ENCODE data around the gene MALT1.

MALT1 gene

DNA sequence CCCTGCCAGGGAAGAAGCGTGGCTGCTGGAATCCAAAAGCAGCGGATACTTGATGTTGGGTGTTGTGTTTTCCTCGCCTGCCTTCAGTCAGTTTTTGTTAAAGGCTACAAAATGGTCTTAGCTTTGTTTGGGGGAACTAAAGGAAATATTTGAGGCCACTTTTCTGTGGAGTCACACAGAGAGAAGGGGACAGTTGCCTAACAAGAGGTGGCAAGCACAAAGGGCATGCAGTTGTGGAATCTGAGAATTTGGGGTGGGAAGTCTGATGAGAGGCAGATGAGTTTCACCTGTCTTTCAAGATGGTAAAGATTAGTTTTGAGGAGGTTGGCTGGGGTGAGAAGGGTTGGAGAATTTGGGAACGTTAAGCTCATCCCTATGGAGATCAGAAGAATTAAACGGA lies 2.9 kb downstream of the MALT1 start:
- no peak for TF ChIP-seq POLR2AphosphoS5 (IDR thresholded peaks at IDR 0.05; ENCODE audit: low read depth, low read length)
- TF ChIP-seq FOXP2 (optimal IDR thresholded peaks at IDR 0.05; ENCODE audit: borderline replicate concordance, extremely low read depth, extremely low read length, insufficient read depth): no peak
- TF ChIP-seq, protein P1, sequence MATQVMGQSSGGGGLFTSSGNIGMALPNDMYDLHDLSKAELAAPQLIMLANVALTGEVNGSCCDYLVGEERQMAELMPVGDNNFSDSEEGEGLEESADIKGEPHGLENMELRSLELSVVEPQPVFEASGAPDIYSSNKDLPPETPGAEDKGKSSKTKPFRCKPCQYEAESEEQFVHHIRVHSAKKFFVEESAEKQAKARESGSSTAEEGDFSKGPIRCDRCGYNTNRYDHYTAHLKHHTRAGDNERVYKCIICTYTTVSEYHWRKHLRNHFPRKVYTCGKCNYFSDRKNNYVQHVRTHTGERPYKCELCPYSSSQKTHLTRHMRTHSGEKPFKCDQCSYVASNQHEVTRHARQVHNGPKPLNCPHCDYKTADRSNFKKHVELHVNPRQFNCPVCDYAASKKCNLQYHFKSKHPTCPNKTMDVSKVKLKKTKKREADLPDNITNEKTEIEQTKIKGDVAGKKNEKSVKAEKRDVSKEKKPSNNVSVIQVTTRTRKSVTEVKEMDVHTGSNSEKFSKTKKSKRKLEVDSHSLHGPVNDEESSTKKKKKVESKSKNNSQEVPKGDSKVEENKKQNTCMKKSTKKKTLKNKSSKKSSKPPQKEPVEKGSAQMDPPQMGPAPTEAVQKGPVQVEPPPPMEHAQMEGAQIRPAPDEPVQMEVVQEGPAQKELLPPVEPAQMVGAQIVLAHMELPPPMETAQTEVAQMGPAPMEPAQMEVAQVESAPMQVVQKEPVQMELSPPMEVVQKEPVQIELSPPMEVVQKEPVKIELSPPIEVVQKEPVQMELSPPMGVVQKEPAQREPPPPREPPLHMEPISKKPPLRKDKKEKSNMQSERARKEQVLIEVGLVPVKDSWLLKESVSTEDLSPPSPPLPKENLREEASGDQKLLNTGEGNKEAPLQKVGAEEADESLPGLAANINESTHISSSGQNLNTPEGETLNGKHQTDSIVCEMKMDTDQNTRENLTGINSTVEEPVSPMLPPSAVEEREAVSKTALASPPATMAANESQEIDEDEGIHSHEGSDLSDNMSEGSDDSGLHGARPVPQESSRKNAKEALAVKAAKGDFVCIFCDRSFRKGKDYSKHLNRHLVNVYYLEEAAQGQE (IDR thresholded peaks at IDR 0.05; ENCODE audit: insufficient read depth in 1 of 2, low read depth in 2 of 2, low read length in 2 of 2): no peak
- no peak for TF ChIP-seq SIN3A (IDR thresholded peaks at IDR 0.05; ENCODE audit: borderline replicate concordance, insufficient read depth, low read length)
- TF ChIP-seq TAF1 (IDR thresholded peaks at IDR 0.05; ENCODE audit: borderline replicate concordance, insufficient read depth, low read length): no peak

DNA sequence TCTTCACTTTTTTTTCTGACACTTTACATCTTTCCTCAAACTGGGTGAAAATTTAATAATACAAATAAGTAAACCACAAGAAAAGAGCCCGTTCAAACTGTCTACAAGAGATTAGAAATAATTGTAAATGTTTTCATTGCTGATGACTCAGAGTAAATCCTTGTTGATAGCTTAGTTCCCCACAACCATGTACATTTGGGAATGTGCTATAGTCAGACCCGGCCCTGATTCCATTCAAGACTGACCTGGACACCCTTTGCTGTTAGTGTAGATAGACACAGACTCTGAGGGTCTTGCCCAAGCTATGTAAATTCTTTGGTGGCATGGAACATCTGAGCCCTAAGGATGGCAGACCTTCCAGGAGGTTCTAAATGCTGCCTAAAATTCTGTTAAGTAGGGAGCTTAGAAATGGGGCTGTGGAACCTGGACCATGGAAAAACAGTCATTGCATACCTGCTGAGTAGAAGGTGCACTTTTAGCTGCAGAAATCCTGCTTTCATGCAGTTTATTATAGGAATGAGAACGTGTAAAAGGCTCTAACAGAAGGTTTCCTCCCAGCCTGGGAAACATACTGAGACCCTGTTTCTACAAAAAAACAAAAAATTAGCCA lies 3.7 kb downstream of the MALT1 start:
- TF ChIP-seq, protein P1 (IDR thresholded peaks at IDR 0.05; ENCODE audit: insufficient read depth in 1 of 2, low read depth in 2 of 2, low read length in 2 of 2): no peak
- TF ChIP-seq TAF1 (IDR thresholded peaks at IDR 0.05; ENCODE audit: borderline replicate concordance, insufficient read depth, low read length): no peak
- no peak for TF ChIP-seq POLR2AphosphoS5 (IDR thresholded peaks at IDR 0.05; ENCODE audit: low read depth, low read length)
- no peak for TF ChIP-seq FOXP2 (optimal IDR thresholded peaks at IDR 0.05; ENCODE audit: borderline replicate concordance, extremely low read depth, extremely low read length, insufficient read depth)
- TF ChIP-seq SIN3A (IDR thresholded peaks at IDR 0.05; ENCODE audit: borderline replicate concordance, insufficient read depth, low read length): no peak

DNA sequence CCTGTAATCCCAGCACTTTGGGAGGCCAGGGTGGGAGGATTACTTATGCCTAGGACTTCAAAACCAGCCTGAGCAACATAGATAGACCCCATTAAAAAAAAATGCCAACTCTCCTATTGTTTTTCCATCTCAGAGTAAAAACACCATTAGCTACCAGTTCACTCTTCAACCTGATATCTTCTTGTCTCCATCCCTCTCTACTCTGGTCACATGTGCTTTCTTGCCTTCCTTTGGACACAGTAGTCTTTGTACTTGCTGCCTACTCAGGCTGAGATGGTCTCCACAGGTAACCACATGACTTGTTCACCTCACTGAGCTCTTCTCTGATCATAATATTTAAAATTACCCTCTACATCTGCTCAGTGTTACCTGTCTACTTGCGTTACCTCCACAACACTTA lies 5.0 kb downstream of the MALT1 start:
- TF ChIP-seq TAF1 (IDR thresholded peaks at IDR 0.05; ENCODE audit: borderline replicate concordance, insufficient read depth, low read length) (no peak), FOXP2 (optimal IDR thresholded peaks at IDR 0.05; ENCODE audit: borderline replicate concordance, extremely low read depth, extremely low read length, insufficient read depth) (no peak), SIN3A (IDR thresholded peaks at IDR 0.05; ENCODE audit: borderline replicate concordance, insufficient read depth, low read length) (no peak), POLR2AphosphoS5 (IDR thresholded peaks at IDR 0.05; ENCODE audit: low read depth, low read length) (no peak)
- TF ChIP-seq, protein P1 (IDR thresholded peaks at IDR 0.05; ENCODE audit: insufficient read depth in 1 of 2, low read depth in 2 of 2, low read length in 2 of 2): no peak

DNA sequence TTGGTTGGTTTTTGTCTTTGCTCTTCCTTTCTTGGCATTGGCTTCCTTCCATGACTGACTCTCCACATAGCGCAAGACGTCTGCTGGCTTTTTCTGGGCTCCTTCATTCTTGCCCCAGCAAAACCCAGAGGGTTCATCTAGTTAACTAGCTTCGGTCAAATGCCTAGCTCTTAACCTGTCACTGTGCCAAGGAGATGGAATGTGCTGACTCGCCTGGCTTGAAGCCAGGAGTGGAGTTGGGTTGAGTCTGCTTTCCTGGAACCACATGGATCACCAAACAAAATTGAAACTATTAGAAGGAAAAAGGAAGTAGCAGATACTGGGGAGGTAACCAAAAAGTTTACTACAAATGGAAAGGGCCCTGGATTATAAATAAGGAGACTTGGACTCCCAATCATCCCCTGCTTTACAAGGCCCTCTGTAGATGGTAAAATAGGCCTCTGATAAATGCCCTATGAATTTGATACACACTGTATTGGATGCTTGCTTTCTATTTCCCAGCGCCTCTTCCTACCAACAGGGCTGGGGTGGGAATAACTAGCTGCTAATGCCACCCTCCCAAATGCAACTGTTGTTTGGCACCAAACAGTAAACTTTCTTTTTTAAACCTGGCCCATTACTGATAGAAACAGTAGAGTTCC lies 11.3 kb downstream of the MALT1 start:
- TF ChIP-seq POLR2AphosphoS5 (IDR thresholded peaks at IDR 0.05; ENCODE audit: low read depth, low read length) (no peak), SIN3A (IDR thresholded peaks at IDR 0.05; ENCODE audit: borderline replicate concordance, insufficient read depth, low read length) (no peak), TAF1 (IDR thresholded peaks at IDR 0.05; ENCODE audit: borderline replicate concordance, insufficient read depth, low read length) (no peak), FOXP2 (optimal IDR thresholded peaks at IDR 0.05; ENCODE audit: borderline replicate concordance, extremely low read depth, extremely low read length, insufficient read depth) (no peak)
- TF ChIP-seq, protein P1 (IDR thresholded peaks at IDR 0.05; ENCODE audit: insufficient read depth in 1 of 2, low read depth in 2 of 2, low read length in 2 of 2): no peak
